ENCODE results near the gene ZNF654.
"Not testable (repeated sequence)": the region's sequence is repeated elsewhere in the genome, so short reads cannot be mapped to it uniquely, and the experiment has no call there.

Gene ZNF654

DNA sequence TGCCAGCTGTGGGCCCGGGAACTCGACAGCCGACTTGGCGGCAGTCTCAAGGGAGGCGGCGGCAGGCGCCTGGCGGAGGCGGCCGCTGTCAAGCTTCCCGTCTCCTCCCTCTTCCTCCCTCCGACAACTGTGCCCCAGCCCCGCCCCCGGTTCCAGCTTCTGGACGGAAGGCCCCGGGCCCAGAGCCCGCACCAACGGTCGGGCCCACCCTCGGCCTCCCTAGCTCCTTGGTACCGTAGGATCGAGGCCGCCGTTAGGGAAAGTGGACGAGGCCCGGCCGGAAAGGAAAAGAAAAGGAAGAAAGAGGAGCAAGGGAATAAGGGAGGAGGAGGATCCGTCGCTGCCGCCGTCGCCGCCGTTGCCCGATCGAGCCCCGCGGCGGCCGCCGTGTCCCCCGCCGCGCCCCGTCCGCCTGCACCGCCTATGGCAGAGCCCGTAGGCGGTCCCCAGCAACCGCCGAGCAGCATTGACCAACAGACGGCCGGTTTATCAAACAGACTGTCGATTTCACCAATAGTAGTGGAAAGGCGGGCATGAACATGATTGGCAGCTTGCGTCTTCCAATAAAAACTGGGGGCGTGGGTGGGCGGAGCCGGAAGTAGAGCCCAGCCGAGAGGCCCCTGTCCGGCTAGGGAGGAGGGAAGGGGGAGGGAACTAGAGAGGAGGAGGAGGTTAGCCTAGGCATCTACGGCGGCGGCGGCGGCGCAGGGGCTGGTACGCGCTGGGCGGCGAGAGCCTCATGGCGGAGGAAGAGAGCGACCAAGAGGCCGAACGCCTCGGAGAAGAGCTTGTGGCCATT, at the start of gene ZNF654, which contains the start of gene CGGBP1:
ZNF654 (plus strand) TSS at position 675 of the 799 bp plus-strand sequence; CDS start at position 740, 65 bp downstream.
CGGBP1 (minus strand) TSS at position 425 of the 799 bp plus-strand sequence. CDS start 3,029 bp downstream, outside the sequence.
- peak; percentile 99 for DNase-seq

DNA sequence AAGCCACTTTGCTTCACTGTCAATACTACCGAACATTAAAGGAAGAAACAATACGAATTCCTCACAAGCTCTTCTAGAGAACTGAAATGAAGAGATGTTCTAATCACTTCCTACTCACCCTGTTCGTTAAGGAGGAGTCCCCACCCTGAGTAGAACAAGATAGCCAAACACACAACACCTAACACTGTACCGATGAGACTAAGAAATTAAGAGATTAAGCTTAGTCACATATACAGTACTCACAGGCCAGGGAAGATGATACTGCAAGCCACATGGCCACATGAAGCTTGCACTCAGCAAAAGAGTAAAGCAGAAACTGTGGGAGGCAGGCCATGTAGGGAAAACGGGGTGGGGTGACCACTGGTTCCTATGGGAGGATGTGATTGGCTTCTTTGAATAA, 48.2 kb upstream of the ZNF654 start:
- peak; percentile 55 for DNase-seq

- no peak for DNase-seq
Observed at GRCh38 chr3:88013592-88013991, 45.5 kb upstream of the ZNF654 start.

- not testable (repeated sequence) for DNase-seq
Observed at GRCh38 chr3:88015656-88016055, 43.4 kb upstream of the ZNF654 start.

DNA sequence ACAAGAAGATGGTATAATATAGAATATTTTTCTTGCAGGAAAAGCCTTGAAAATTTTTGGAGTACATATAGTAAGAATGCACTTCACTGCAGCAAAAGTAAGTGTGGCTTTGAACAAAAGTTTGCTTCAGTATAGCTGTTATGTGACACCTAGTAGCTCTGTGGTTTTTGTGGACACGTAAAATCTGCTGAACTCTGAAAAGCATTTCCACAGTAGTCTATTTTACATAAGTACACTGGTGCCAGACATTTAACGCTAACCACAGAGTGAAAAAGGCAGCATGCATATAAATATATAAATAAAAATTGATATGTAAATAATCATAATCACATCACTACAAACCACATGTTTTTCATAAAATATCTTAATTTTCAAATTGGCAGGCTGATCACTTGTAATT, 40.0 kb upstream of the ZNF654 start:
- DNase-seq, result no peak

DNA sequence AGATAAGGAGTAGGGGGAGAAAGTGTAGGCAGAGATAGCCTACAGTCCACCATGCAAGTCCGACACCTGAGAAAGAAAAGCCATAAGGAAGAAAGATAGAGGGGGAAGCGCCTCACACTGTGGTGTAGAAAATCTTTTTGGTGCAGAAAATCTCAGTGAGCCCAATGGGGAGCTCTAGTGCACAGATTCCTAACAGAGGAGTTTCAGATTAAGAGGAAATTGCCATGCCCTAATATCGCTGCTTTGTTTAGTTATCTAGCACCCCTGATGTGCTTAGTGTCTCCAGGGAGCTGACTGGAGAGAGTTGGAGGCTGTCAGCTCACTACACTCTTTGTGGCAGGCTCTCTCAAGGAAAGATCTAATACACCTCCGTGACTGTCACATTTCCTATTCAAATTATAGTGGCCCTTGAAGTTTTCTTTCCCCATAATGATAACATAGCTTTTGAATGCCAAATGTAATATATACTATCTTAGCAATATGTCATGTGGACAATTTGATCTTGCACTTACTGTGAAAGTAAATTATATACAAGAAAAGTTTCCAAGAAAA, 34.0 kb upstream of the ZNF654 start:
- DNase-seq, result no peak

DNA sequence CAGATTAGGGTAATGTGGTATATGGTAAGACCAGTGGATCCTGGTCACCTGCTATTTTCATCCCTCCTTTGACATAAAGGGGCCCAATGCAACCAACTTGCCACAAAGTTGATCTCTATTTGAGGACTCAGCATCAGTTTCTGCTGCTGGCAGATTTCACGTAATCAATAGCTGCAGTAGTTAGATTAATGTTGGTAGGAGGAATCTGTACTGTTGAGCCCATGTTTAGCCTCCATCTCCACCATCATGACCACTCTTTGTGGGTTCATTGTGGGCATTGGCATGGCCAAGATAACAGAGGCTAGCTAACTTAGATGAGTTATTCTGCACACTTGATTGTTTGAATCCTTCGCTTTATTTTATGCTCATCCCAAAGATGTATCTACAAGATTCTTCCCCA, 30.2 kb upstream of the ZNF654 start:
- DNase-seq, result peak; percentile 86

- no peak for DNase-seq
Observed at GRCh38 chr3:88030210-88030609, 28.8 kb upstream of the ZNF654 start.

DNA sequence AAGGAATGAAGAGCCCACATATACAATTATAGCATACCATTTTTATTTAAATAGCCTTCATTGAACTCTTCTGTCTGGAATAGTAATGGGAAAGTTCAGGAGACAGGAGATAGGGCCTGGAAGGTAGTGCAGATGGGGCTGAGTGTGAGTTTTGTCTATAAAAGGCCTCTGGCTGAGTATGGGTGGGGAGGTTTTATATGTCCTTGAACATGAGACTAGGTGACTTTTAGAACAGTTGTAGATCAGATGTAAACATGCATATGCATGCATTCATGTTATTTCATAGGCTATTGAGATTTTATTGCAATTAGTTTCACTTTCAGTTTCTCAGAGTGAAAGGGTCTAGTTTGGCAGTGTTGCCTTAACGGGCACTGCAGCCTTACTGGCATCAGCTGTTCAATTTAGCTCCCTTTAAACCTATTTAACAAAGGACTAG, 27.4 kb upstream of the ZNF654 start:
- DNase-seq, result peak; percentile 50

- DNase-seq, result no peak
Observed at GRCh38 chr3:88032245-88032644, 26.8 kb upstream of the ZNF654 start.

DNA sequence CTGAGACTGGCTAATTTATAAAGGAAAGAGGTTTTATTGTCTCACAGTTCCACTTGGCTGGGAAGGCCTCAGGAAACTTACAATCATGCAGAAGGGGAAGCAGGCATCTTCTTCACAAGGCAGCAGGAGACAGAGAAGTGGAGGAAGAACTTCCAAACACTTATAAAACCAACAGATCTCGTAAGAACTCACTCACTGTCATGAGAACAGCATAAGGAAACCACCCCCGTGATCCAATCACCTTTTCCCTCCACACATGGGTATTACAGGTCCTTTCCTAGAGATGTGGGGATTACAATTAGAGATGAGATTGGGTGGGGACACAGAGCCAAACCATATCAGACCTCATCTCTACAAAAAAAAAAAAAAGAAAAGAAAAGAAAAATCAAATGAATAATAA, 26.0 kb upstream of the ZNF654 start:
- no peak for DNase-seq

- DNase-seq, result peak; percentile 74
Observed at GRCh38 chr3:88033808-88034207, 25.2 kb upstream of the ZNF654 start.

DNA sequence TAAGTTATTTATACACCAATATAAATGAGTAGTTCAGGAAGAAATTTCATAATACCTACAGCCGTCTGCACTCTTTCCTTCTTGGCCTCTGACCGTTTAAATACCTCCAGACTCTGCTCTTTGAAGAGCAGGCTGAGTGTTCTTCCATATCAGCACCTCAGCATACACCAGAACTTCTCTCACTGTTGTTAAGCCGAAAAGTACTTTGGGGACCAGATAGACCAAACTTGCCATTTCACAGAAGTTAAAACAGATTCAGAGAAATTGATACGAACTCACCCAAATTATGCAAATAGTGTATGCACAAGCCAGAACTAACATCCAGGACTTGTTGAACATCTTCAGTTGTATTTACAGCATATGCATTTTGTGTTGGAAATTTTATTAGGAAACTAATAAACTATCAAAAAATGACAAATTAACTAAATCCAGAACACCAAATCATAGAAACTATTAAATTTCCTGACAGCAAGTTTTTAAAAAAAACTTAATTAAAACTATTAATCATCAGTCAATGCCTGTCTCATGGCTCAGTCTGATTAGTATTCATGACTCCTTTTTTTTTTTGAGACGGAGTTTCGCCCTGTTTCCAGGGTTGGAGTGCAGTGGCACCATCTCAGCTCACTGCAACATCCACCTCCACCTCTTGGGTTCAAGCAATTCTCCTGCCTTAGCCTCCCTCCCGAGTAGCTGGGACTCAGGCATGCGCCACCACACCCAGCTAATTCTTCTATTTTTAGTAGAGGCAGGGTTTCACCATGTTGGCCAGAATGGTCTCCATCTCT, 24.4 kb upstream of the ZNF654 start:
- DNase-seq, result peak; percentile 96

DNA sequence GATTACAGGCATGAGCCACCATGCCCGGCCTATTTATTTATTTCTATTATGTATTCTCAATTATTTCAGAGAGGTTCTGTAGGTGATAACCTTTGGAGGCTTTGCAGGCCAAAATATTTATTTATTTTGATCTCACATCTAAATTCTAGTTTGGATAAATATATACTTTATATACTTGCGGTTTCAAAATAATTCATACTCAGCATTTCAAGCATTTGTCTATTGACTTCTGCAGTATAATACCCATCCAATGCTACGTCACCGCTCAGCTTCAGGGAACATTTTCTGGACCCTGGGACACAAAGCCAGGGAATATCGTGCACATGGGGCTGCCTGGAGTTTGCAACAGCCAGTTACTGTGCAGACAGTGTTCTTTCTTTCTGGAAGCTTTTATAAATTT, 22.8 kb upstream of the ZNF654 start:
- DNase-seq, result no peak

GRCh38 chr3:88038566-88038965, 20.5 kb upstream of the ZNF654 start:
- no peak for DNase-seq

DNA sequence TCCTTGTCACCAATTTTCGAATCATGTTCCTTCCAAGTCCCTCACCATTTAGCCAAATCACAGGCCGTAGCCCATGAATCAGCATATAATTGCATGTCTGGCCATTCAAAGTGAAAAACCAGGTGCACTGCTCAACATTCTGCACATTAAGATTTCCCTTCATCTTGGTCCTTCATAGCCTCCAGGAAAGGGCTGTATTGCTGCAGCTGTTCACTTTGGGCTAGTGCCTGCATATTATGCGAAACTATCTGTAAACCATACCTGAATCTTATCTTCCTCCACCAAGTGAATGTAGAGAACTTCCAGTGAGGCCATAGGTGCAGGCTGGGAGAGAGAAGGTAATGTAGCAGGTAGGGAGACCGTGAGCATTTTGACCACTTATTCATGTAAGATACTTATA, 18.5 kb upstream of the ZNF654 start:
- no peak for DNase-seq

GRCh38 chr3:88041005-88041404, 18.1 kb upstream of the ZNF654 start:
- DNase-seq, result no peak

DNA sequence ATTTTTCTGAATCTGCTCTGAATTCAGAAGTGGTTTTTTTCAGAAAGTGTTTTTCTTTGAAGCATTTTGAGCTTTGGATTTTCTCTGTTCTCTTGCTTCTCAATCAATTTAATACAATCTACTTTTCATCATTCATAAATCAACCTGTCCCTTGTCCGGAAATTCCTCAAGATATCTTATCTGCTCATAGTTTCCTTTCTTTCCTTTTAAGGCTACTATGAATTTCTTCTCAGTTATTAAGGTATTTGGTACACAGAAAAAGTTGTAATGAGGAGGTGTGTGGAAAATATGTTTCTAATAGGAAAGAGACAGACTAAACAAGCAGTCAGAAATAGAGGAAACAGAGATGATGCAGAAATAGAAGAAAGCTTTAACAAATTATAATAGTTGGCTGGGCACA, 14.6 kb upstream of the ZNF654 start:
- DNase-seq, result no peak

DNA sequence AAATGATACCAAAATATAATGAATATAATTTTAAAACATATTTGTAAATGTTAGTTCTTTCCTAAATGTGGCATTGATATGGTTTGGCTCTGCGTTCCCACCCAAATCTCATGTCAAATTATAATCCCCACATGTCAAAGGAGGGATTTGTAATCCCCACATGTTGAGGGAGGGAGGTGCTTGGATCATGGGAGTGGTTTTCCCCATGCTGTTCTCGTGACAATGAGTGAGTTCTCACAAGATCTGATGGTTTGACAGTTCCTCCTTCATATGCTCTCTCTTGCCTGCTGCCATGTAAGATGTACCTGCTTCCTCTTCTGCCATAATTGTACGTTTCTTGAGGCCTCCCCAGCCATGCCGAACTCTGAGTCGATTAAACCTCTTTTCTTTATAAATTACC, 12.3 kb upstream of the ZNF654 start:
- DNase-seq, result no peak

GRCh38 chr3:88057630-88058305, 1.3 kb upstream of the ZNF654 start:
- no peak for DNase-seq

GRCh38 chr3:88058306-88058580, 812 bp upstream of the ZNF654 start:
- DNase-seq, result no peak

GRCh38 chr3:88059380-88060170, 520 bp downstream of the ZNF654 start:
- no peak for DNase-seq

DNA sequence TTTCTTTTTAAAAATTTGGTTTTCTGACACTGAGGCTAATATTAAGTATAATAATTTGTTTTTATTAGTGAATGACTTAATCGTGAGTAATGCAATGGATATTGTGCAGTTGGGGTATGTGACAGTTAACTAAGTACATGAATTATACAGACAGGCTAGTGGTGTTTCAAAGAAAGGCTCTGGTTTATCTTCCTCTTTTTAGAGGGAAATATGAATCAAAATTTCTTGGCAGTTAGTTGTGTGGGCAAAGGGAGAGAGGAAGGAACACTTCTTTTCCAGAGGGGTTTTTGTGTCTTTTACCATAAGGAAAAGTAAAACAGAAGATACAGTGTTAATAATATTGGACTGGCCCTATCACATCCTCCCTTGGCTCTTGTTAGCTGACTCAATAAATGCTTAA, 2.7 kb downstream of the ZNF654 start:
- no peak for DNase-seq
